ENCODE results near the gene AHNAK2. TPM values are rescaled to one million over a fixed set of nuclear protein-coding genes. Genes with fewer than 3 reads are reported as not detected.
"Not testable (repeated sequence)": the region's sequence is repeated elsewhere in the genome, so short reads cannot be mapped to it uniquely, and the experiment has no call there.

Gene AHNAK2
- total RNA-seq, 4 donors from 2014 or later = 147 to 313 (median 172) TPM

DNA sequence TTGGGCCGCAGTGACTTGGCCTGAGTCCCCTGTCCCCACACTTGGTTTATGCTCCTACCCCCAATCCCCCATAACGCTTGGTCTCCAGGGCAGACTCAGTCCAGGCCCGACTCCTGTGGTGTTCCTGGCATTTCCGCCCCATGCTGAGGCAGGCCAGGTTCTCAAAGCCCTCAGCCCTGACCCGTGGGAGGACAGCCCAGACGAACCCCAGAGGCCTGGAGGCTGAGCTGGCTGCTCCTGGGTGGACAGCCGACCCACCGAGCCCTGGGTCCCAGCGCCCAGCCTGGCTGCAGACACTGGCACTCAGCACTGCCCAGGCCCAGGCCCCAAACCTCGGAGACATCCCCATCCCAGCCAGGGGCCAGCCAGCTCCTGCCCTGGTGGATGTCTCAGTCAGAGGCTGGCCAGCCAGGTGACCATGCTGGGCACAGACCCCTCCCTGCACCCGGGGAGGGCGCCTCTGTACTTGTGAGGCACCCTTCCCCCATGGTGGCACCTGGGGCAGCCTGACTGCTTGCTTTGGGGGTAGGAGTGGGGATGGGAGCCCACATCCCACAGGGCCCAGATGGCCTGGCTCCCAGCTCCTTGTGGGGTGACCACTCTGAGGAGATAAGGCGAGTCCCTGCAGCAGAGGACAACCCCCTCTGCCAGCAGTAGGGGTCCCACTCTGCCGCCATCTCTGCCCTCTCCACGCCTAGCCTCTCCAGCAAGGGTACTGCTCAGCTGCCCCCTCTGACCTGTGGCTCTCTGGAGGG is 52.1 kb downstream of the AHNAK2 start:
- Histone ChIP-seq H3K4me3 (no peak overlapping the region), H3K27me3 (peaks cover 0 to 21% (median 0%) of the 10 kb centered on the region in 4 donors), H3K36me3 (no peaks in the 10 kb centered on the region), H3K9me3 (no peaks in the 10 kb centered on the region), H3K27ac (no peak overlapping the region), H3K4me1 (peaks cover 0 to 8% (median 0%) of the 10 kb centered on the region in 3 donors)
- WGBS, 2 donors = no CpG with 5 or more reads among the region's 15 CpGs
- intact Hi-C loops (cut with DNase I) = no loop called here
- DNase-seq = no peak
- TF ChIP-seq POLR2A (IDR thresholded peaks at IDR 0.05) = no peak
- TF ChIP-seq, protein P1, sequence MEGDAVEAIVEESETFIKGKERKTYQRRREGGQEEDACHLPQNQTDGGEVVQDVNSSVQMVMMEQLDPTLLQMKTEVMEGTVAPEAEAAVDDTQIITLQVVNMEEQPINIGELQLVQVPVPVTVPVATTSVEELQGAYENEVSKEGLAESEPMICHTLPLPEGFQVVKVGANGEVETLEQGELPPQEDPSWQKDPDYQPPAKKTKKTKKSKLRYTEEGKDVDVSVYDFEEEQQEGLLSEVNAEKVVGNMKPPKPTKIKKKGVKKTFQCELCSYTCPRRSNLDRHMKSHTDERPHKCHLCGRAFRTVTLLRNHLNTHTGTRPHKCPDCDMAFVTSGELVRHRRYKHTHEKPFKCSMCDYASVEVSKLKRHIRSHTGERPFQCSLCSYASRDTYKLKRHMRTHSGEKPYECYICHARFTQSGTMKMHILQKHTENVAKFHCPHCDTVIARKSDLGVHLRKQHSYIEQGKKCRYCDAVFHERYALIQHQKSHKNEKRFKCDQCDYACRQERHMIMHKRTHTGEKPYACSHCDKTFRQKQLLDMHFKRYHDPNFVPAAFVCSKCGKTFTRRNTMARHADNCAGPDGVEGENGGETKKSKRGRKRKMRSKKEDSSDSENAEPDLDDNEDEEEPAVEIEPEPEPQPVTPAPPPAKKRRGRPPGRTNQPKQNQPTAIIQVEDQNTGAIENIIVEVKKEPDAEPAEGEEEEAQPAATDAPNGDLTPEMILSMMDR (IDR thresholded peaks at IDR 0.05) = no peak

DNA sequence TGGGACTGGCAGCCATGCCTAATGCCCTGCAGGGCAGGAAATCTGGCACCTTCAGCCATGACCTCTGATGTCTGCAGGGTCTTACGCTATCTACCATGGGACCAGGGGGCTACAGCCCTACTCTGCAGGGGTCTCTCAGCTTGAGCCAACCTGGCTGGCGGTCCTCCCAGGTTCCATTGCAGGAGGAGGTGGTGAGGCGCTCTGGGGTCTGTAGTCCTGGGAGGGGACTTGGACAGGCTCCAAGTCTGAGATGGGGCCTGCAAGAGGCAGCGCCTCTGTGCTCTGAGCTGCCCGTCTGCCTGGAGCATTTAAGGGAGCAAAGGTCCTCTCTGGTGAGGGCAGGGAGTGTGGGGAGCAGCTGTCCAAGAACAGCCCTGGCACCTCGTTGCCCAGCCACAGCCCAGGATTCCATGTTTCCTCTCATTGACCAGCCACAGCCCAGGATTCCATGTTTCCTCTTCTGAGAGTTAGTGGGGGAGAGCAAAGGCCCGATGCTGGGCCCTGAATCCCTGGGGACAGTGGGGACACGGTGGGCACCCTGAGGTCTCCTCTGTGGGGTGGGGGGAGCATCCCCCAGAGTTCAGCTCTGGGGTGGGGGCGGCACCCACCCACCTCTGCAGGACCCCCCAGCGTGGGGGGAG is 52.8 kb downstream of the AHNAK2 start:
- DNase-seq = no peak
- H3K27ac ChIP-seq = no peak overlapping the region
- 80% methylated on average over 1 of the region's 10 CpGs; no CpG with 5 or more reads in 1 of the 2 donors for WGBS, 2 donors

GRCh38 chr14:104924421-104925213 is 53.6 kb downstream of the AHNAK2 start, which contains the start of gene PLD4:
TSS of gene PLD4 (plus strand) at chr14:104924879. CDS start at chr14:104927141, 2,262 bp downstream.
- H3K4me3 ChIP-seq = no peak within 1 kb of the TSS
- WGBS, 2 donors = 69 to 70% methylated on average over 4 to 8 of the region's 14 CpGs
- no peak for DNase-seq
- H3K27me3 ChIP-seq = peaks cover 0 to 21% (median 0%) of the 10 kb centered on the region in 4 donors
- H3K4me1 ChIP-seq = peaks cover 0 to 8% (median 0%) of the 10 kb centered on the region in 3 donors
- no peaks in the 10 kb centered on the region for H3K9me3 ChIP-seq
- H3K27ac ChIP-seq = no peak within 1 kb of the TSS
- no peaks in the 10 kb centered on the region for H3K36me3 ChIP-seq
- intact Hi-C loops (cut with DNase I) = no loop called here
- TF ChIP-seq, protein P1 (IDR thresholded peaks at IDR 0.05) = no peak
- no peak for TF ChIP-seq POLR2A (IDR thresholded peaks at IDR 0.05)

More for the DNA sequence above, 52.8 kb downstream of the AHNAK2 start:
- H3K9me3 ChIP-seq = no peaks in the 10 kb centered on the region
- H3K4me1 ChIP-seq = peaks cover 0 to 8% (median 0%) of the 10 kb centered on the region in 3 donors
- intact Hi-C loops (cut with DNase I) = no loop called here
- H3K4me3 ChIP-seq = no peak overlapping the region
- H3K36me3 ChIP-seq = no peaks in the 10 kb centered on the region
- H3K27me3 ChIP-seq = peaks cover 0 to 21% (median 0%) of the 10 kb centered on the region in 4 donors
- TF ChIP-seq, protein P1 (IDR thresholded peaks at IDR 0.05) = no peak
- no peak for TF ChIP-seq POLR2A (IDR thresholded peaks at IDR 0.05)

DNA sequence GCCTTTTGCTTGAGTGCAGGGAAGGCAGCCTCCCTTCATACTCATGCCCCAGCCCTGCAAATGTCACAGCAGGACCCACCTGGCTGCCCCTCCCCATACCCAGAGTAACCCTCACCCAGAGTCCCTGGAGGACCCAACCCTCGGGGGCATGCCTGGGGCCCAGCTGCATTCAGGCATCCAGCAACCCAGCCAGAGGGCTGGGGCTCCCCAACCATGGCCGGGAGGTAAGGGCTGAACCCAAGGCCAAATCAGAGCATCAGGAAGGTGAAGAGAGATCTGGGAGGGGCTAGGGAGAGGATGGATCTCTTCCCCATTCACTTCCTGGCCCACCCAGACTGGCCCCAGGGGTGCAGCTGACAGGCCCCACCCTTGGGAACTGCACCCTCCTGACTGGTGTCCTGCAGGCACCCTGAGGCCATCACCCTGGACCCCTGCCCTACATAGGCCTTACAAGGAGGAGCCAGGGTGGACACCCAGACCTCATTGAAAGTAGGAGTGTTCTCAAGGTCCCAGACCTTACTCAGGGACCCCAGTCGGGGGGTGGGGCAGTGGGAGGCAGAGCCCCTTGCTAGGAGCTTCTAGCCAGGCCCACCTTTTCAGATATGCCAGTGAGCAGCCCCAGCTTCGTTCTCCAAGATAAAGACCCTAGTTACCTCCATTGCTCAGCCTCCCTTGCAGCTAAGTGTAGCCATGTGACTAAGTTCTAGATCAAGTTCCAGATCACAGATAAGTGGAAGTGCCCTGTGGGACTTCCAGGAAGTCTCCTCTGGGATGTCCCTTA is 54.3 kb downstream of the AHNAK2 start:
- TF ChIP-seq POLR2A (IDR thresholded peaks at IDR 0.05) = no peak
- H3K27me3 ChIP-seq = peaks cover 0 to 21% (median 0%) of the 10 kb centered on the region in 4 donors
- no peak for DNase-seq
- 71% methylated on average over 2 of the region's 4 CpGs; no CpG with 5 or more reads in 1 of the 2 donors for WGBS, 2 donors
- no peak overlapping the region for H3K27ac ChIP-seq
- H3K4me3 ChIP-seq = no peak overlapping the region
- H3K4me1 ChIP-seq = peaks cover 0 to 8% (median 0%) of the 10 kb centered on the region in 3 donors
- H3K36me3 ChIP-seq = no peaks in the 10 kb centered on the region
- intact Hi-C loops (cut with DNase I) = no loop called here
- no peaks in the 10 kb centered on the region for H3K9me3 ChIP-seq

GRCh38 chr14:104919993-104920315 is 58.2 kb downstream of the AHNAK2 start:
- H3K27me3 ChIP-seq = no peaks in the 10 kb centered on the region
- H3K27ac ChIP-seq = no peak overlapping the region
- TF ChIP-seq, protein P1 (IDR thresholded peaks at IDR 0.05) = no peak
- TF ChIP-seq POLR2A (IDR thresholded peaks at IDR 0.05) = no peak
- intact Hi-C loops (cut with DNase I) = no loop called here
- H3K4me1 ChIP-seq = no peaks in the 10 kb centered on the region
- WGBS, 2 donors = 61 to 67% methylated on average over 3 of the region's 3 CpGs
- H3K36me3 ChIP-seq = no peaks in the 10 kb centered on the region
- no peak for DNase-seq
- H3K4me3 ChIP-seq = no peak overlapping the region
- H3K9me3 ChIP-seq = no peaks in the 10 kb centered on the region

- intact Hi-C loops (cut with DNase I) = not testable (repeated sequence)
Observed at GRCh38 chr14:104919152-104919992, 58.8 kb downstream of the AHNAK2 start.

More at GRCh38 chr14:104919152-104919992, 58.8 kb downstream of the AHNAK2 start:
- H3K27ac ChIP-seq, H3K9me3 ChIP-seq, H3K27me3 ChIP-seq, H3K4me3 ChIP-seq, DNase-seq, H3K4me1 ChIP-seq, H3K36me3 ChIP-seq: not testable (repeated sequence)
- WGBS, 2 donors = 71 to 72% methylated on average over 11 of the region's 12 CpGs
